Iris pigment epithelial cell (primary cell): ENCODE data around the gene RHBDL1.

Experiments
- DNase-seq: peaks from one replicate; pipeline ENCODE4 v3.0.0-alpha.2; 2011; ENCODE audit warnings: low read depth

RHBDL1 gene

DNA sequence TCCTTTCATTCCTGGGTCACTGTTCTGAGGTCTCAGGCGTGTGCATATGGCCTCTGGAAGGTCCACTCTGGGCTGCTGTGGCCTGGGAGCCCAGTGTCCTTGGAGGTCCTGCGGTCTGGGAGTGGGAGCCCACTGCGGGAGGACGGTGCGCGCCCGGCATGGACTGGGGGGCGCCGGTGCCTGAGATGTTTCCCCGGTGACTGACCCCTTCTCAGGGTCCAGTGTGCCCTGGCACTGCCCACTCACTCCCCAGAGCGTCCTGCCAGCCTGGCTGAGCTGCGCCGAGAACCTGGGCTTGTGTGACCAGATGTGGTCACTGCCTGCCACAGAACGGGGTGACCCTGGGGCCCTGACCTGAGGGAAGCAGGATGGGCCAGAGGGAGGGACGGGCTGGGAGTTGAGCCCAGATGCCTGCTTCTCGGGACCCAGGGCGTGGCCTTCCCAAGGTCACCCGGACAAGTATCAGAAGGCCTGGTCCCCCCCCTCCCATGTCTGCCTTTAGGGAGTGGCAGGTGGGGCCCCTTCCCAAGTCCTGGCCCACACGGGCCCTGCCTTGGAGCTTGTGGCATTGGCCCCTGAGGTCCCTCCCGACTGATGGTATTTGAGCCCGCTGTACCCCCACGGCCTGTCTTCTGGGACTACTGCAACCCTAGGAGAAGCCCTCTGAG is 1.1 kb upstream of the RHBDL1 start:
- DNase-seq: no peak

DNA sequence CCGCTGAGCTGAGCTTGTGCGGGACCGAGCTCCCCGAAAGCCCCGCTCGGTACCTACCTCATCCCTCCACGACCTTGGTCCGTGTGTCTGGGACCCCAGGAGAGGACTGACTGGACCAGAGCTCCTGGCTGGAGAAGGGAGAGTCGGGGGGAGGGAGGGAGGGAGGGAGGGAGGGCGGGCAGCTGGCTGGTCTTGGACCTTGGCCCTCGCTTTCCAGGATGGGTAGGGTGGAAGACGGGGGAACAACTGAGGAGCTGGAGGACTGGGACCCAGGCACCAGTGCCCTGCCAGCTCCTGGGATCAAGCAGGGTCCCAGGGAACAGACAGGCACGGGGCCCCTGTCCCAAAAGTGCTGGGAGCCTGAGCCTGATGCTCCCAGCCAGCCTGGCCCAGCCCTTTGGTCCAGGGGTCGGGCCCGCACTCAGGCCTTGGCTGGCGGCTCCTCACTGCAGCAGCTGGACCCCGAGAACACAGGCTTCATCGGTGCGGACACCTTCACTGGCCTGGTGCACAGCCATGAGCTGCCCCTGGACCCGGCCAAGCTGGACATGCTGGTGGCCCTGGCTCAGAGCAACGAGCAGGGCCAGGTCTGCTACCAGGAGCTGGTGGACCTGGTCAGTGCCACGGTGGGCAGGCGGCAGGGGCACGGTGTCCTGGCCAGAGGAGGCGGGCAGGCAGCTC is 553 bp downstream of the RHBDL1 start:
- no peak for DNase-seq

DNA sequence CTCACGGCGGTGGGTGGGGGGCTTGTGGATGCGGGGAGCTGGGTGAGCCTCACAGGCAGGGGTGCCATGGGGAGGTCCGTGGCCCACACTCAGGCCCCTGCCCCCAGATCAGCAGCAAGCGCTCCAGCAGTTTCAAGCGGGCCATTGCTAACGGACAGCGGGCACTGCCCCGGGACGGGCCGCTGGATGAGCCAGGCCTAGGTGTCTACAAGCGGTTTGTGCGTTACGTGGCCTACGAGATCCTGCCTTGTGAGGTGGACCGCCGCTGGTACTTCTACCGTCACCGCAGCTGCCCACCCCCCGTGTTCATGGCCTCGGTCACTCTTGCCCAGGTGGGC is 1.1 kb downstream of the RHBDL1 start:
- DNase-seq: no peak

GRCh38 chr16:676913-677312 is 1.4 kb downstream of the RHBDL1 start:
- DNase-seq: no peak

- DNase-seq: no peak
Observed at GRCh38 chr16:677316-678190, 2.1 kb downstream of the RHBDL1 start.

GRCh38 chr16:678209-678857 is 2.9 kb downstream of the RHBDL1 start:
- no peak for DNase-seq

GRCh38 chr16:678858-679813 is 3.7 kb downstream of the RHBDL1 start:
- peak; percentile 35 for DNase-seq

DNA sequence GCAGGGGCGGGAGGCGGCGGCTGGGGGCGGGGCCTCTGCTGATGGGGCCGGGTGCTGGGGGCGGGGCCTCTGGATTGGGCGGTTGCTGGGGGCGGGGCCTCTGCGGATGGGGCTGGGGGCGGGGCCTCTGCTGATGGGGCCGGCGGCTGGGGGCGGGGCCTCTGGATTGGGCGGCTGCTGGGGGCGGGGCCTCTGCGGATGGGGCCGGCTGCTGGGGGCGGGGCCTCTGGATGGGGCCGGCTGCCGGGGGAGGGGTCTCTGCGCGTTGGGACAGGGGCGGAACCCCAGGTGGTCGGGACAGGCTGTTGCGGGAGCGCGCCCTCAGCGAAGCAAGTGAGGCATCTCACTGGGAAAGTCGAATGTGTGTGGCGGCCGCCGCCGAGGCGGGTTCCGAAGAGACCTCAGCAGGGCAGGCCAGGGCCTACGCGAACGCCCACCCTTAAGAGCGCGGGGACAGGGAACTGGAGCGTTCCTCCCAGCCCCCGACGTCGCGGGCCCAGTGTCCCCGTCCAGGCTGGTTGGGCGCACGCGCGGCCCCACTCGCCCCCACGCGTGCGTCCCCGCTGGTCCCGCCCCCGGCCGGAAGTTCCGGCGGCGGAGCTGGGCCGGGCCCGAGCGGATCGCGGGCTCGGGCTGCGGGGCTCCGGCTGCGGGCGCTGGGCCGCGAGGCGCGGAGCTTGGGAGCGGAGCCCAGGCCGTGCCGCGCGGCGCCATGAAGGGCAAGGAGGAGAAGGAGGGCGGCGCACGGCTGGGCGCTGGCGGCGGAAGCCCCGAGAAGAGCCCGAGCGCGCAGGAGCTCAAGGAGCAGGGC is 4.5 kb downstream of the RHBDL1 start, which contains the start of gene STUB1:
Gene STUB1 (plus strand): TSS at position 597 of the 811 bp plus-strand sequence. CDS start 116 bp downstream, at position 713.
- peak; percentile 86 for DNase-seq

DNA sequence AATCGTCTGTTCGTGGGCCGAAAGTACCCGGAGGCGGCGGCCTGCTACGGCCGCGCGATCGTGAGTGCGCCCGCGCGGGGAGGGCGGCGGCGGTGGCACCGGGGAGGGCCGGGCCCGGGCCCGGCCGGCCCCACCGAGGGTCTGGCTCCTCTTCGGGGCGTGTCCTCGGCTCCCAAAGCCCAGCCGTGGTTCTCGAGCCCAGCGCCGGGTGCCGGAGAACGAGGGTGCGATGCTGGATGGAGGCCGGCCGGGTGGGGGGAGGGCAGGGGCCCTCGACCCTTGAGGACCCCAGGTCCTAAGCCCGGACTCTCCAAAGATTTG is 5.1 kb downstream of the RHBDL1 start:
- DNase-seq: no peak

GRCh38 chr16:680967-681745 is 5.7 kb downstream of the RHBDL1 start:
- DNase-seq: peak; percentile 57

- peak; percentile 38 for DNase-seq
Observed at GRCh38 chr16:681746-682427, 6.4 kb downstream of the RHBDL1 start.

DNA sequence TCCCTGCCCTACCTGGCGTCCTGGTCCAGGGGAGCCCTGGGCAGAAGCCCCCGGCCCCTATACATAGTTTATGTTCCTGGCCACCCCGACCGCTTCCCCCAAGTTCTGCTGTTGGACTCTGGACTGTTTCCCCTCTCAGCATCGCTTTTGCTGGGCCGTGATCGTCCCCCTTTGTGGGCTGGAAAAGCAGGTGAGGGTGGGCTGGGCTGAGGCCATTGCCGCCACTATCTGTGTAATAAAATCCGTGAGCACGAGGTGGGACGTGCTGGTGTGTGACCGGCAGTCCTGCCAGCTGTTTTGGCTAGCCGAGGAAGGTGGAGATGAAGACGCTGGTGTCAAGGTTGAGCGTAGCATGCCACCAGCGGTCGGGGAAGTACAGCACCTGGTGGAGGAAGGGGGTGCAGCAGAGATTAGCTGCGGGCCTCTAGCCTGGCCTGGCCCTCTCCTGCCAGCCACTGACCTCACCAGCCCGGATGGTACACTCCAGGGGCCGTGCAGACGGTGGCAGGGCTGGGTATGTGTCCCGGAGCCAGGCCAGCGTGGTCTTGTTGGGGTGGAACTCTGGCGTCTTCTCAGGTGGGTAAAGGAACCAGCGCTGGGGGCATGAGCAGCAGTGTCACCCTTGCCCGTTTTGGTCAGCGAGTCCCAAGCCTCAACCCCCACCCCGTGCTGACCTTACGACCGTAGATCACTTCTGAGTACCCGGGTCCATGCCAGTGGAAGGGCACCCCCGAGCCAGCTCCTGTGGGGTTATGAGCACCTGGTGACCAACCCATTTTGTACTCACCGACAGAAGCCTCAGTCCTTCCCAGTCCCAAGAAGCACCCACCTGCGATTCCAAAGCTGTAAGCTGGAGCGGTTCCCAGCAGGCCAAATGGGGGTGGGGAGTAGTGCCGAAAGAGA is 7.3 kb downstream of the RHBDL1 start:
- DNase-seq: no peak

DNA sequence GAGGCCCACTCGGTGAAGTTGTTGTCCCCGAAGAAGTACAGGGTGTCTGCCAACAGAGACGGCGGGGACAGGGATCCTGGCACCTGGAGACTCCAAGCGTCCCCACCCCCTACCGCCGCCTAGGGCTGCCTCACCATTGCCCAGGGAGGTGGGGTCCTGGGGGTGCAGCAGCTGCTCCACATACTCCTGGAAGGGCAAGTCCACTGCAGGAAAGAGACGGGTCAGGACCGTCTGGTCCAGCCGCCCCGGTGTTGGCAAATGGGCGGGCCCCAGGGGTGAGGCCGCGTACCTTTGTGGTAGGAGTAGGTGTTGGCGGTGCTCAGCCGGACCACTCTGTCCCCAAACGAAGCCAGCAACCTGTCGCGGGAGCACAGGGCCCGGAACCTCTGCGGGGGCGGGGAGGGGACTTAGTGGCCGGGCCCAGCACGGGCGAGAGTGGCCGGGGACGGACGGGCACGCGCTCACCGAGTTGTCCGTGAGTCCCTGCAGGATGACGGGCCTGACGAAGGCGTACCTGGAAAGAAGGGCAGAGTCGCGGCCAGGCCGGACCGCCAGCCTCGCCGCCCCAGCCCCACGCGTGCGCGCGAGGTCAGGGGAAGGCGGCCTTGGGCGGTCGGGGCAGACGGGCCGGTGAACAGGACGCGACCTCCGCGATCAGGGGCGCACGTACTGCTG is 8.1 kb downstream of the RHBDL1 start:
- DNase-seq: no peak

- DNase-seq: peak; percentile 96
Observed at GRCh38 chr16:684071-684794, 8.8 kb downstream of the RHBDL1 start, which contains the start of gene JMJD8. TSS of gene JMJD8 (minus strand) at chr16:684334. CDS start at chr16:684319, 15 bp downstream.

GRCh38 chr16:684961-685696 is 9.7 kb downstream of the RHBDL1 start:
- DNase-seq: no peak

- no peak for DNase-seq
Observed at GRCh38 chr16:685967-686366, 10.5 kb downstream of the RHBDL1 start.
